ENCODE measurements around the gene MEGF11.
A peak's percentile ranks its signal among the peaks of the same experiment; 100 is the strongest.
"Not testable (repeated sequence)": the region's sequence is repeated elsewhere in the genome, so short reads cannot be mapped to it uniquely, and the experiment has no call there.

MEGF11 gene

GRCh38 chr15:65869954-65870871, 383.3 kb downstream of the MEGF11 start:
- no peak for DNase-seq

- peak; percentile 95 for DNase-seq
These were observed 384.2 kb downstream of the MEGF11 start, which contains the start of gene RAB11A for GRCh38 chr15:65869126-65869953. Gene RAB11A, plus strand, starts transcription at chr15:65869491. Its CDS starts 95 bp downstream, at chr15:65869586.

DNA sequence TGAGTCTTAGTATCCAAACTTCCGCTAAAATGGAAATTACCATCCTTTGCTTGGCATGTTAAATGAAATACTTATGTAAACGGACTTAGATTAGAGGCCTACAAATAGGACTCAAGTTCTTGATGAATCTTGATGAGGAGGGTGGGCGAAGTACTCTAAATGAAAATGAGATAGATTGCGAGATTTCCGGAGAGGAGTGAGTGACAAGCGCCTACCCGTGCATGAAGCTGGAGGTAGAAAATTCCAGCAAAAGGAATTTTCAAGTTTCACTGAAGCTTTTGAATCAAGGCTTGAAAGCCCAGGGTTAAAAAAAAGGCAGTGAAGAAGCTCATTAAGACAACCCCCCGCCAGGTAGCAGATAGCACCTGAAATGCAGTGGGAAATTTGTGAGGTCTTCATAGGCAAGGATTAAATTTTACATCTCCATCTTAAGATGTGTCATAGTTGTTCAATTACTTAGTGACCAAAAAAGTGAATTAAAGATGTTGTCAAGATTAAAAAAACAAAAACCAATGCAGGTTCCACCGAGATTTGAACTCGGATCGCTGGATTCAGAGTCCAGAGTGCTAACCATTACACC, 384.9 kb downstream of the MEGF11 start:
- peak; percentile 52 for DNase-seq

- not testable (repeated sequence) for DNase-seq
These were observed 385.6 kb downstream of the MEGF11 start for GRCh38 chr15:65867933-65868332.

GRCh38 chr15:65867244-65867643, 386.3 kb downstream of the MEGF11 start:
- DNase-seq: no peak

- DNase-seq: no peak
These were observed 390.4 kb downstream of the MEGF11 start for GRCh38 chr15:65863106-65863505.

- no peak for DNase-seq
These were observed 390.9 kb downstream of the MEGF11 start for GRCh38 chr15:65862682-65863081.

DNA sequence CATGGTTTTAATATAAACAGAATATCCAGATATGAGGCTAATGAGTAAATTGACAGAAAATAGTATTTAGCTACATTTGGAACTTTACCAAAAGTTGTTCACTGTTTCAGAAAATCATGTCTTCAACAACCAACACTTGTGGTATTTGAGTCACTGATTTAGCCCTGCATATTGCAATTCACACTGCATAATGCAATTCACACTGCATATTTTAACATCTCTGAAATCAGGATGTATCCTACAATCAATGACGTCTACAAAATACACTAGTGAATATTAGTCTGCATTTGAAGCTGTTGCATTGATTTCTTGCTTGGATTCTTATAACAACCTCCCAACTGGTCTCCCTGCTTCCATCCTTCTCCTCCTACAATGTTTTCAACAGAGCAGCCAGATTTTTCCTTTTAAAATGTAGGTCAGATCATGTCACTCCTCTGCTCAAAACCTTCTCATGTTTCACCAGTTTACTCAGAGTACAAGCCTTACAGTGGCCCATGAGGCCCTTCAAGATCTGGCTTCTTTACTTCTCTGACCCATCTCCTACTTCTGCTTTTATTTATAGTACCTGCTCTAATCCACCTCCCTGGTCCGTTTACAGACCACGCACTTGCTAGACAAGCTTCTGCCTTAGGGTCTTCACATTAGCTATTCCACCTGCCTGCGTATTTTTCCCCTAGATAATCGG, 395.7 kb downstream of the MEGF11 start:
- no peak for DNase-seq

GRCh38 chr15:65856821-65857455, 396.6 kb downstream of the MEGF11 start:
- DNase-seq: peak; percentile 42

- no peak for DNase-seq
These were observed 401.6 kb downstream of the MEGF11 start for GRCh38 chr15:65851981-65852380.

- DNase-seq: no peak
These were observed 405.6 kb downstream of the MEGF11 start for GRCh38 chr15:65847989-65848388.

DNA sequence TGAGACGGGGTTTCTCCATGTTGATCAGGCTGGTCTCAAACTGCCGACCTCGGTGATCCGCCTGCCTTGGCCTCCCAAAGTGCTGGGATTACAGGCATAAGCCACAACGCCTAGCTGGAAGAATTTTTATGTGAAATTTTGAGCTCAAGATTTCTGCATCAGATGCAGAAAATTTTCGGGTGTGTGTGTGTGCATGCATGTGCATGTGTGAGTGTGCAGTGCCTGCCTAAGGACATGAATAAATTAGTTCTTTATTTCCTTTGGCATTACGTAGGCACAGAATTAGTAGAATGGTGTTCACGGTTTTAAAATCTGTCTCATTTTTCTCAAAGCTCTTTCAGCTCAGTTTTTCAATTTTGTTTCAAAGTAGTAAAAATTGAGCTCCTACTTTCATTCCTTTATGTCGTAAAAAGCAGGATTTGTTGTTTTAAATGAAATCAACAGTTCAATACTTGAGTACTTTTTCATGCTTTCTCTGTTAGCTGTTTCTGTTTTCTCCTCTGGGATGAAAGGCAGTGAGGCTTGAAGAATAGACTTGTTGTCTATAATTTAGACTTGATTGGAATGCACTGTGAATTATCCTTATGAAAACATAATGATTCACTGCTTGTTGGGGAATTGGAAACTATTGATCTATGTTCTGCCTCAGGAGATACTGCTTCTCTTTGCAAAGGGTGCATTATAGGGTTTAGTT, 407.6 kb downstream of the MEGF11 start:
- no peak for DNase-seq

Data from NCI-H2171 (cell line).